HG02973 (cell line): Measurements from ENCODE around the gene PRR30.

Experiments
- ATAC-seq: cut with Tn5 transposase; IDR thresholded peaks from one replicate; pipeline ENCODE4 v1.9.1; 2021; ENCODE audit warnings: moderate library complexity; ENCODE audit not compliant: unreplicated experiment

PRR30 gene

GRCh38 chr2:27155069-27155520 is 15.9 kb upstream of the PRR30 start:
- no peak for ATAC-seq

GRCh38 chr2:27154488-27154887 is 15.3 kb upstream of the PRR30 start:
- no peak for ATAC-seq

GRCh38 chr2:27152796-27153464 is 13.7 kb upstream of the PRR30 start:
- ATAC-seq, result no peak

GRCh38 chr2:27152102-27152795 is 13.0 kb upstream of the PRR30 start:
- no peak for ATAC-seq

- no peak for ATAC-seq
Measured at GRCh38 chr2:27150639-27151230, 11.5 kb upstream of the PRR30 start.

GRCh38 chr2:27149570-27150405 is 10.6 kb upstream of the PRR30 start:
- ATAC-seq, result no peak

- ATAC-seq, result no peak
Measured at GRCh38 chr2:27148801-27149439, 9.7 kb upstream of the PRR30 start, which contains the start of gene TCF23. Gene TCF23 (plus strand): TSS chr2:27149004. CDS start chr2:27149134, 130 bp downstream.

- ATAC-seq, result no peak
Measured at GRCh38 chr2:27147935-27148334, 8.7 kb upstream of the PRR30 start.

GRCh38 chr2:27145682-27146081 is 6.5 kb upstream of the PRR30 start:
- ATAC-seq, result no peak

- ATAC-seq, result no peak
Measured at GRCh38 chr2:27143285-27143684, 4.1 kb upstream of the PRR30 start.

GRCh38 chr2:27138111-27138510 is 1.1 kb downstream of the PRR30 start:
- ATAC-seq, result no peak

GRCh38 chr2:27137322-27137935 is 1.8 kb downstream of the PRR30 start:
- no peak for ATAC-seq

- ATAC-seq, result no peak
Measured at GRCh38 chr2:27136751-27137150, 2.5 kb downstream of the PRR30 start.

- no peak for ATAC-seq
Measured at GRCh38 chr2:27135478-27135955, 3.7 kb downstream of the PRR30 start.

GRCh38 chr2:27134781-27135477 is 4.3 kb downstream of the PRR30 start:
- no peak for ATAC-seq

- peak; percentile 74 for ATAC-seq
Measured at GRCh38 chr2:27133905-27134780, 5.1 kb downstream of the PRR30 start, which contains the start of gene PREB. Gene PREB (minus strand): TSS chr2:27134636. CDS start chr2:27134421, 215 bp downstream.

GRCh38 chr2:27133195-27133875 is 5.9 kb downstream of the PRR30 start:
- no peak for ATAC-seq

GRCh38 chr2:27131429-27131828 is 7.8 kb downstream of the PRR30 start:
- no peak for ATAC-seq
